GM10266 (cell line): Measurements from ENCODE around the gene WDR45B.
A peak's percentile ranks its signal among the peaks of the same experiment; 100 is the strongest.

ENCODE experiments used
- DNase-seq: peaks from one replicate; pipeline ENCODE4 v3.0.0; 2012; ENCODE audit errors: extremely low spot score
- CTCF ChIP-seq: IDR thresholded peaks from 2 replicates; pipeline ENCODE4 v1.5.1; 2012; ENCODE audit warnings: mild to moderate bottlenecking, low read depth; ENCODE audit not compliant: control insufficient read depth, insufficient read depth; ENCODE audit errors: missing control alignments

Gene WDR45B

GRCh38 chr17:82648742-82649331 lies 593 bp upstream of the WDR45B start:
- no peak for TF ChIP-seq CTCF
- DNase-seq = peak; percentile 80

- DNase-seq = peak; percentile 67
- TF ChIP-seq CTCF = no peak
These were observed 565 bp downstream of the WDR45B start for GRCh38 chr17:82647593-82648164.

DNA sequence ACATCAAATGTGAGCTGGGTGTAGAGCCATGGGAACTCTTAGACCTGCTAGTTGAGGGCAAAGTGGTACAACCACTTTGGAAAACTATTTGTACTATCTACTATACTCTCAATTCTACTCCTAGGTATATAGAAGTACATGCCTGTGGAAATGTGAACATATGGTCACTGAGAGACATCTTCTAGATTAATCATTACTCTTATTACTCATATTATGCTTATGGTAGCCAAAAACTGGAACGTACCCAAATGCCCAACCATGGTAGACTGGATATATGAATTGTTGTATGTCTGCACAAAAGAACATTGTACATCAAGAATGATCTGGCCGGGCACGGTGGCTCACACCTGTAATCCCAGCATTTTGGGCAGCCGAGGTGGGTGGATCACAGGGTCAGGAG lies 2.7 kb downstream of the WDR45B start:
- no peak for DNase-seq
- no peak for TF ChIP-seq CTCF

DNA sequence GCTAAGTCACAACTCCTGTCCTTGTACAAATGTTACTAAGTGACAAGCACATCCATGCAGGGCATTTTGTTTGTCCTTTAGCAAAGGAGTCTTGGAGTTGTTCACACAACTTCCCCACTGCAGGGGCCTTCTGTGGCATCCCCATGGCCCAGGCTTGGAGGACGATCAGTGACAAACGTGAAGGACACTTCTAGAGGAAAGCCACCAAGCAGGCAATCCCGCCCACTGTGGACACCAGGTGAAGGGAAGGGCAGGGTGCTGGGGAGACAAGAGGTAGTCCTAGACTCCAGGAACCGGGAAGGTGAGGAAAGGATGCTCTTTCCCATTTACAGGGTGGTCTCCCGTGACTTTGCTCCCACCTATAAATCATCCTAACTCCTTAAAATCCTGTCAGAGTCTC lies 4.1 kb downstream of the WDR45B start:
- DNase-seq = no peak
- TF ChIP-seq CTCF = no peak

GRCh38 chr17:82642022-82642421 lies 6.2 kb downstream of the WDR45B start:
- no peak for TF ChIP-seq CTCF
- DNase-seq = no peak

DNA sequence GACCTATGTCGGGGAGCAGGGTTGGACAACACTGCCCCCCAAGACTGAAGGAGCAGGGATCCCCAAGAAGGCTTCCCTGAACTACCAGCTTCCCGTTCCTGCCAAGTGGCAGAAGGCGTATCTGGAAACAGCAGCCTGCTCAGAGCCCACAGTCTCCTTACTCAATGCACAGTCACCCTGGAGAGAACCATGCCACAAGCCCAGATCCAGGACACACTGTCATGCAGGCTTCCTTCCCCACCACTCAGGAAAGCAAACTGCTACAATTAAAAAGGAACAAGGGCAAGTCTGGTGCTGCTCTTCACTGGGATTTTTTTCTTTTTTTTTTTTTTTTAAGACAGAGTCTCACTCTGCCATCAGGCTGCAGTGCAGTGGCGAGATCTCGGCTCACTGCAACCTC lies 8.2 kb downstream of the WDR45B start:
- no peak for DNase-seq
- TF ChIP-seq CTCF = no peak

- no peak for TF ChIP-seq CTCF
These were observed 8.6 kb downstream of the WDR45B start for GRCh38 chr17:82639628-82640027.

More at GRCh38 chr17:82639628-82640027, 8.6 kb downstream of the WDR45B start:
- no peak for DNase-seq
